ENCODE results near the gene ELOVL4.
A peak's percentile ranks its signal among the peaks of the same experiment; 100 is the strongest.

Gene ELOVL4

DNA sequence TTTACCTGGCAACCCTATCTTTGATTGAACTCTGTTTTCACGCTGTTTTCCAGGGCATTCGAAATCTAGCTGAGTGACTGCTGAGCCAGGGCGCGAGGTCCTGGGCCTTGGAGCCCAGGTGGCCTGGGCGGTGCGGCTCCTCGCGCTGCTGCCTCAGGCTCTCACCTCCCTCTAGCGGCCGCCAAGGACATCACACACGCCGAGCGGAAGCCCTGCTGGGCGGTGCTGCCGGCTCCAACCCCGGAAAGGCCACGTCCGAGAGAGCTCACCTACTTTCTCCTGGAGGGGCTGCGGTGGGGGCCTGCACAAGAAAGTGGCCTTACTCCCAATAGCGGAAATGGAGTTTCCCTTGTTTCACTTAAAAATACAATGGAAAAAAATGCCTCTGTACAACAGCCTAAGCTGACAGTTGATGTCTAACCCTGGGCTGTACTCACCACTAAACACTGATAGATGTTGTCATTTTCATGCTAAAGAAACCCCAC, 77.7 kb downstream of the ELOVL4 start:
- no peak overlapping the region for H3K4me3 ChIP-seq (ENCODE audit: low read depth, low read length)
- TF ChIP-seq, protein P1, sequence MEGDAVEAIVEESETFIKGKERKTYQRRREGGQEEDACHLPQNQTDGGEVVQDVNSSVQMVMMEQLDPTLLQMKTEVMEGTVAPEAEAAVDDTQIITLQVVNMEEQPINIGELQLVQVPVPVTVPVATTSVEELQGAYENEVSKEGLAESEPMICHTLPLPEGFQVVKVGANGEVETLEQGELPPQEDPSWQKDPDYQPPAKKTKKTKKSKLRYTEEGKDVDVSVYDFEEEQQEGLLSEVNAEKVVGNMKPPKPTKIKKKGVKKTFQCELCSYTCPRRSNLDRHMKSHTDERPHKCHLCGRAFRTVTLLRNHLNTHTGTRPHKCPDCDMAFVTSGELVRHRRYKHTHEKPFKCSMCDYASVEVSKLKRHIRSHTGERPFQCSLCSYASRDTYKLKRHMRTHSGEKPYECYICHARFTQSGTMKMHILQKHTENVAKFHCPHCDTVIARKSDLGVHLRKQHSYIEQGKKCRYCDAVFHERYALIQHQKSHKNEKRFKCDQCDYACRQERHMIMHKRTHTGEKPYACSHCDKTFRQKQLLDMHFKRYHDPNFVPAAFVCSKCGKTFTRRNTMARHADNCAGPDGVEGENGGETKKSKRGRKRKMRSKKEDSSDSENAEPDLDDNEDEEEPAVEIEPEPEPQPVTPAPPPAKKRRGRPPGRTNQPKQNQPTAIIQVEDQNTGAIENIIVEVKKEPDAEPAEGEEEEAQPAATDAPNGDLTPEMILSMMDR (IDR thresholded peaks at IDR 0.05; ENCODE audit: borderline replicate concordance, insufficient read depth, low read depth, low read length) = peak; percentile 98

DNA sequence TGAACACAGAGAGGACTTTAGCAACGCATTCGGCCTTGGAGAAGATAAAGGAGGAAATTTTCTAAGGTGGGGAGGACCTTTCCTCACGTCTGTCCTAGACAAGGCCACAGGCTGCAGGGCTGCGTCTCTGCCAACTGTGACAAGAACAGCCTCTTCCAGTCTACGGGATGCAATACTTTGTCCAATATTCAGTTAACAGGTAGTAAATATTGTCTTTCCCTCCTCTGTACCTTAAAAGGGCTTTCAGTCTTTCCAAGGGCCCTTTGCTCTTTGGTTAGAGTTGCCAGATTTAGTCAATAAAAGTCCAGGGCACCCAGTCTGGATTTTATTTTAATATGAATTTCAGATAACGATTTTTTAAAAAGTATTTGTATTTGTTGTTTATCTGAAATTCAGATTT, 78.2 kb downstream of the ELOVL4 start:
- TF ChIP-seq, protein P1 (IDR thresholded peaks at IDR 0.05; ENCODE audit: borderline replicate concordance, insufficient read depth, low read depth, low read length) = no peak
- no peak overlapping the region for H3K4me3 ChIP-seq (ENCODE audit: low read depth, low read length)

DNA sequence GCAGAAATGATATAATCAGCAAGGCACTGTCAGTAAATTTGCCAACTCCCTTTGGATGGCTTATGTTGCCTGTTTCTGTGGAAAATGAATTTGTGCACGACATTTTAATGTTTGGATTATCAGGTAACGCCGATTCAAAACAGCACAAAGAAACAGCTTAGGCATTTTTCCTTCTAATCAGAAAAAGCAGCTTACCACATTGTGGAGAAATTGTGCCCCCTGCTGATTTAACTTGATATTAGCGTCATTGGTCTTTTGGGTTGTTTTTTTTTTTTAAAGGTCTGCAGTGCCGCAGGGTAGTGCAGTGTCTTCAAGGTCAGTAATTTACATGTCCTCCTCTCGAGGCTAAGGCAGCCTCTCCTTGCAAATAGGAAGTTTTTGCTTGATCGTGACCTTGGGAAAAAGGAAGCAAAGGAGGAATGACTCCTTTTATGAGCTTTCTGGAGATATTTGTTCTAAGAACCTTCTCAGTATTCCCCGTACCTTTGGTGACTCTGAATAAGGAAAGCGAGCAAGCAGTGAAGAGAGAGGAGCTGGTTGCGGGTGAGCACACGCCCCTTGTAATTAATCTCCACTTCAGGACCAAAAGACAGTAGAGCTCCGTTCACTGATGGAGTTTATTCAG, 79.1 kb downstream of the ELOVL4 start:
- TF ChIP-seq, protein P1 (IDR thresholded peaks at IDR 0.05; ENCODE audit: borderline replicate concordance, insufficient read depth, low read depth, low read length) = peak; percentile 47; the same call in 1 of the 2 replicates
- no peak overlapping the region for H3K4me3 ChIP-seq (ENCODE audit: low read depth, low read length)
